HEK293 (cell line): ENCODE results near the gene NHERF2.

Experiments
- CTCF ChIA-PET: fragments of 350-600 bp; formaldehyde crosslinking; extraction: SDS; loops from one replicate; lab custom pipeline; 2021; ENCODE audit warnings: antibody characterized with exemption; lab: Yijun Ruan, JAX
- POLR2A ChIA-PET: fragments of 300-600 bp; formaldehyde crosslinking; extraction: SDS; loops from one replicate; lab custom pipeline; 2020; ENCODE audit warnings: antibody characterized with exemption, inconsistent platforms; lab: Yijun Ruan, JAX
- H3K27ac ChIP-seq: fragments of 200-500 bp; sonication (Bioruptor generic); 2 replicates; pipeline ENCODE4 v1.5.1; 2014; ENCODE audit warnings: low read depth, low read length, control low read depth, inconsistent platforms; ENCODE audit errors: extremely low read depth
- H3K36me3 ChIP-seq, 2 experiments: fragments of 200-500 bp in 1 of 2; sonication (Bioruptor generic) in 1 of 2; 1 replicate in 1 of 2; 2 replicates in 1 of 2; pipeline ENCODE4 v1.5.1; 2014 to 2017; ENCODE audit warnings: inconsistent platforms in 2 of 2, low read length in 2 of 2; ENCODE audit not compliant: control insufficient read depth in 2 of 2, insufficient read depth in 1 of 2
- H3K4me1 ChIP-seq: fragments of 200-500 bp; sonication (Bioruptor generic); 2 replicates; pipeline ENCODE4 v1.5.1; 2014; ENCODE audit warnings: mild to moderate bottlenecking, low read length, inconsistent platforms; ENCODE audit not compliant: control insufficient read depth, insufficient read depth
- H3K4me3 ChIP-seq: 2 replicates; pipeline ENCODE4 v1.5.1; 2011; ENCODE audit warnings: low read depth, mild to moderate bottlenecking, control low read depth, low read length, moderate library complexity
- H3K9me3 ChIP-seq: fragments of 200-500 bp; sonication (Bioruptor generic); 2 replicates; pipeline ENCODE4 v1.5.1; 2014; ENCODE audit warnings: low read depth, low read length, inconsistent platforms; ENCODE audit not compliant: control insufficient read depth, insufficient read depth
- GFI1B ChIP-seq: fragments of 450-650 bp; formaldehyde crosslinking; IDR thresholded peaks from 2 replicates; pipeline ENCODE4 v1.5.1; 2016; ENCODE audit warnings: missing biosample characterization, missing genetic modification characterization
- GLIS2 ChIP-seq: fragments of 450-650 bp; formaldehyde crosslinking; IDR thresholded peaks from 2 replicates; pipeline ENCODE4 v1.5.1; 2016; ENCODE audit warnings: missing biosample characterization, missing genetic modification characterization
- HIC1 ChIP-seq: fragments of 450-650 bp; formaldehyde crosslinking; IDR thresholded peaks from 2 replicates; pipeline ENCODE4 v1.5.1; 2016; ENCODE audit warnings: missing biosample characterization, missing genetic modification characterization
- HOXC10 ChIP-seq: sonication (generic); formaldehyde crosslinking; IDR thresholded peaks from 2 replicates; pipeline ENCODE4 v1.8.1; 2023; ENCODE audit warnings: mild to moderate bottlenecking, missing genetic modification reagents
- PRDM4 ChIP-seq: fragments of 450-650 bp; formaldehyde crosslinking; IDR thresholded peaks from 2 replicates; pipeline ENCODE4 v1.5.1; 2017; ENCODE audit warnings: missing biosample characterization, missing genetic modification characterization
- SP2 ChIP-seq: fragments of 450-650 bp; formaldehyde crosslinking; IDR thresholded peaks from 2 replicates; pipeline ENCODE4 v1.5.1; 2016; ENCODE audit warnings: missing biosample characterization, missing genetic modification characterization
- SP3 ChIP-seq: fragments of 450-650 bp; formaldehyde crosslinking; IDR thresholded peaks from 2 replicates; pipeline ENCODE4 v1.5.1; 2016; ENCODE audit warnings: missing biosample characterization, missing genetic modification characterization
- TCF7L2 ChIP-seq: IDR thresholded peaks from 2 replicates; pipeline ENCODE4 v1.6.1; 2011; ENCODE audit warnings: low read depth, mild to moderate bottlenecking, inconsistent platforms, low read length, moderate library complexity, borderline replicate concordance
- YY1 ChIP-seq: fragments of 450-650 bp; formaldehyde crosslinking; IDR thresholded peaks from 2 replicates; pipeline ENCODE4 v1.5.1; 2018; ENCODE audit warnings: missing biosample characterization, missing genetic modification characterization
- ZBTB26 ChIP-seq: fragments of 450-650 bp; formaldehyde crosslinking; optimal IDR thresholded peaks from 2 replicates; pipeline ENCODE3; 2016; ENCODE audit warnings: missing biosample characterization, mild to moderate bottlenecking, missing genetic modification characterization
- ZBTB6 ChIP-seq: fragments of 450-650 bp; formaldehyde crosslinking; IDR thresholded peaks from 2 replicates; pipeline ENCODE4 v1.5.1; 2017; ENCODE audit warnings: missing biosample characterization, missing genetic modification characterization
- ZBTB8A ChIP-seq: fragments of 450-650 bp; formaldehyde crosslinking; IDR thresholded peaks from 2 replicates; pipeline ENCODE4 v1.5.1; 2016; ENCODE audit warnings: missing biosample characterization, missing genetic modification characterization
- ZEB2 ChIP-seq: fragments of 450-650 bp; formaldehyde crosslinking; IDR thresholded peaks from 2 replicates; pipeline ENCODE4 v1.5.1; 2016; ENCODE audit warnings: missing biosample characterization, missing genetic modification characterization
- ZFHX2 ChIP-seq: fragments of 450-650 bp; formaldehyde crosslinking; conservative IDR thresholded peaks from 2 replicates; pipeline ENCODE4 v1.5.1; 2016; ENCODE audit warnings: missing biosample characterization, missing genetic modification characterization
- ZNF169 ChIP-seq: fragments of 450-650 bp; formaldehyde crosslinking; IDR thresholded peaks from 2 replicates; pipeline ENCODE4 v1.5.1; 2016; ENCODE audit warnings: missing biosample characterization, missing genetic modification characterization
- ZNF174 ChIP-seq: fragments of 450-650 bp; formaldehyde crosslinking; IDR thresholded peaks from 2 replicates; pipeline ENCODE4 v1.5.0; 2017; ENCODE audit warnings: missing biosample characterization, mild to moderate bottlenecking, missing genetic modification characterization
- ZNF175 ChIP-seq: fragments of 450-650 bp; formaldehyde crosslinking; IDR thresholded peaks from 2 replicates; pipeline ENCODE4 v1.5.1; 2016; ENCODE audit warnings: missing biosample characterization, missing genetic modification characterization
- ZNF221 ChIP-seq: fragments of 450-650 bp; formaldehyde crosslinking; IDR thresholded peaks from 2 replicates; pipeline ENCODE4 v1.5.1; 2017; ENCODE audit warnings: missing biosample characterization, missing genetic modification characterization, borderline replicate concordance
- ZNF324 ChIP-seq: fragments of 450-650 bp; formaldehyde crosslinking; IDR thresholded peaks from 2 replicates; pipeline ENCODE4 v1.5.1; 2016; ENCODE audit warnings: missing biosample characterization, missing genetic modification characterization
- ZNF335 ChIP-seq: fragments of 450-650 bp; formaldehyde crosslinking; conservative IDR thresholded peaks from 2 replicates; pipeline ENCODE4 v1.5.1; 2016; ENCODE audit warnings: missing biosample characterization, missing genetic modification characterization
- ZNF37A ChIP-seq: fragments of 450-650 bp; IDR thresholded peaks from 2 replicates; pipeline ENCODE4 v1.5.1; 2018; ENCODE audit warnings: missing biosample characterization, missing genetic modification characterization
- ZNF423 ChIP-seq: fragments of 450-650 bp; formaldehyde crosslinking; IDR thresholded peaks from 2 replicates; pipeline ENCODE4 v1.5.1; 2016; ENCODE audit warnings: missing biosample characterization, missing genetic modification characterization
- ZNF426 ChIP-seq: fragments of 450-650 bp; formaldehyde crosslinking; IDR thresholded peaks from 2 replicates; pipeline ENCODE4 v1.5.1; 2017; ENCODE audit warnings: missing biosample characterization, missing genetic modification characterization, mild to moderate bottlenecking, inconsistent platforms, moderate library complexity
- ZNF501 ChIP-seq: fragments of 450-650 bp; formaldehyde crosslinking; IDR thresholded peaks from 2 replicates; pipeline ENCODE4 v1.5.1; 2016; ENCODE audit warnings: missing biosample characterization, missing genetic modification characterization
- ZNF571 ChIP-seq: fragments of 450-650 bp; formaldehyde crosslinking; IDR thresholded peaks from 2 replicates; pipeline ENCODE4 v1.5.0; 2017; ENCODE audit warnings: missing biosample characterization, missing genetic modification characterization
- ZNF600 ChIP-seq: fragments of 450-650 bp; formaldehyde crosslinking; IDR thresholded peaks from 2 replicates; pipeline ENCODE4 v1.5.1; 2016; ENCODE audit warnings: missing biosample characterization, missing genetic modification characterization
- ZNF645 ChIP-seq: fragments of 450-650 bp; formaldehyde crosslinking; IDR thresholded peaks from 2 replicates; pipeline ENCODE4; 2016; ENCODE audit warnings: missing biosample characterization, missing genetic modification characterization
- ZNF664 ChIP-seq: fragments of 450-650 bp; formaldehyde crosslinking; IDR thresholded peaks from 2 replicates; pipeline ENCODE4 v1.5.1; 2016; ENCODE audit warnings: missing biosample characterization, missing genetic modification characterization
- ZNF830 ChIP-seq: fragments of 450-650 bp; IDR thresholded peaks from 2 replicates; pipeline ENCODE4 v1.5.0; 2018; ENCODE audit warnings: missing biosample characterization, missing genetic modification characterization, low read depth, mild to moderate bottlenecking, moderate library complexity
- ZSCAN16 ChIP-seq: fragments of 450-650 bp; formaldehyde crosslinking; IDR thresholded peaks from 2 replicates; pipeline ENCODE4 v1.5.1; 2016; ENCODE audit warnings: missing biosample characterization, missing genetic modification characterization
- ZXDB ChIP-seq: fragments of 450-650 bp; formaldehyde crosslinking; IDR thresholded peaks from 2 replicates; pipeline ENCODE4 v1.5.1; 2016; ENCODE audit warnings: missing biosample characterization, missing genetic modification characterization

NHERF2 gene

GRCh38 chr16:2019921-2020831 is 6.5 kb upstream of the NHERF2 start:
- Histone ChIP-seq H3K9me3 (no peaks in the 10 kb centered on the region), H3K4me3 (peak overlapping the region; percentile 9), H3K36me3 (no peaks in the 10 kb centered on the region), H3K4me1 (peaks cover 9% of the 10 kb centered on the region), H3K27ac (no peak overlapping the region)
- ChIA-PET CTCF (interaction anchor here (0.6 to 2.2 kb wide), 5 partner anchors 16 to 175 kb away, joined by 3 to 5 read pairs (median 3); no protein-coding TSS in a partner anchor), POLR2A (interaction anchor here (0.7 to 0.9 kb wide), 2 partner anchors 23 to 56 kb away, joined by 3 to 4 read pairs; partner anchors contain the start of gene RPS2)
- TF ChIP-seq ZNF175 (tag by site-specific recombination) (no peak), ZNF830 (tag by site-specific recombination) (no peak), TCF7L2 (no peak), ZEB2 (tag by site-specific recombination) (no peak), ZXDB (tag by site-specific recombination) (no peak), YY1 (tag by site-specific recombination) (no peak), ZNF174 (tag by site-specific recombination) (no peak), ZBTB26 (tag by site-specific recombination) (peak; percentile 31), ZSCAN16 (no peak), ZNF221 (tag by site-specific recombination) (no peak), ZNF324 (tag by site-specific recombination) (no peak), ZNF645 (no peak), HIC1 (no peak), SP2 (tag by site-specific recombination) (0 out of 2 replicates have a peak, but pooled peaks have one; percentile 13), ZNF664 (tag by site-specific recombination) (no peak), ZBTB8A (no peak), ZNF169 (tag by site-specific recombination) (no peak), ZNF426 (tag by site-specific recombination) (no peak), HOXC10 (CRISPR knock-in tag) (no peak), ZNF423 (no peak), ZBTB6 (no peak), ZNF571 (tag by site-specific recombination) (no peak), ZNF600 (tag by site-specific recombination) (0 out of 2 replicates have a peak, but pooled peaks have one; percentile 16), ZNF501 (tag by site-specific recombination) (no peak), GLIS2 (no peak), PRDM4 (tag by site-specific recombination) (no peak), GFI1B (tag by site-specific recombination) (no peak), ZFHX2 (tag by site-specific recombination) (peak; percentile 93), SP3 (tag by site-specific recombination) (no peak), ZNF37A (tag by site-specific recombination) (no peak), ZNF335 (peak; percentile 83)
